ENCODE results near the gene NIFK.
A peak's percentile ranks its signal among the peaks of the same experiment; 100 is the strongest.
"Not testable (repeated sequence)": the region's sequence is repeated elsewhere in the genome, so short reads cannot be mapped to it uniquely, and the experiment has no call there.

NIFK gene

DNA sequence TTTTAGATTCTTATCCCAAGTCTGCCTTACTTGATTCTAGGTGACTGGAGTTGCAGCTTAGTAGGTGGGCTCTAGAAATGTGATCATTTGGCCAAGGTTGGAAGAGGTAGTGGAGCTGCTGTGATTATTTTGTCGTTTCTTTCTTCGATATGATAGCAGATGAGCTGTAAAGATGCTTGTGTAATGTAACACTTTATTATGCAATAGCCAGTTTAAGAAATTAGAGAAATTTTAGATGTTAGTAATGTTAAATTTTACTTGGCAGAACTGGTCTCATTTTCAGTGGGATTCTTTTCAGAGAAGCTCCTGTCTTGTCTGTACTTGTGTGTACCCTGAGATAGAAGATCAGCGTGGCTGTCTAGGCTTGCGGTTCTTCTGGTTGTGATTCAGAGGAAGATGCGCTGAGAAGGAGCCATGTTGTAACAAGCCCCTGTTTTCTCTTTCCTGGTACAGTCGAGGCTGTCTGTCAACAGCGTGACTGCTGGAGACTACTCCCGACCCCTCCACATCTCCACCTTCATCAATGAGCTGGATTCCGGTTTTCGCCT is 28.1 kb upstream of the NIFK start:
- H3K4me1 ChIP-seq (ENCODE audit: control insufficient read depth, insufficient read depth, low read length) = no peaks in the 10 kb centered on the region
- H3K27me3 ChIP-seq (ENCODE audit: control insufficient read depth, insufficient read depth, low read length) = no peaks in the 10 kb centered on the region
- no peak overlapping the region for H3K4me3 ChIP-seq (ENCODE audit: low read depth, low read length)
- no peaks in the 10 kb centered on the region for H3K9me3 ChIP-seq (ENCODE audit: control insufficient read depth, insufficient read depth, low read length)
- H3K9ac ChIP-seq (ENCODE audit: low read depth, low read length) = no peak overlapping the region
- peaks cover 35% of the 10 kb centered on the region for H3K36me3 ChIP-seq (ENCODE audit: control insufficient read depth, insufficient read depth, low read length)

DNA sequence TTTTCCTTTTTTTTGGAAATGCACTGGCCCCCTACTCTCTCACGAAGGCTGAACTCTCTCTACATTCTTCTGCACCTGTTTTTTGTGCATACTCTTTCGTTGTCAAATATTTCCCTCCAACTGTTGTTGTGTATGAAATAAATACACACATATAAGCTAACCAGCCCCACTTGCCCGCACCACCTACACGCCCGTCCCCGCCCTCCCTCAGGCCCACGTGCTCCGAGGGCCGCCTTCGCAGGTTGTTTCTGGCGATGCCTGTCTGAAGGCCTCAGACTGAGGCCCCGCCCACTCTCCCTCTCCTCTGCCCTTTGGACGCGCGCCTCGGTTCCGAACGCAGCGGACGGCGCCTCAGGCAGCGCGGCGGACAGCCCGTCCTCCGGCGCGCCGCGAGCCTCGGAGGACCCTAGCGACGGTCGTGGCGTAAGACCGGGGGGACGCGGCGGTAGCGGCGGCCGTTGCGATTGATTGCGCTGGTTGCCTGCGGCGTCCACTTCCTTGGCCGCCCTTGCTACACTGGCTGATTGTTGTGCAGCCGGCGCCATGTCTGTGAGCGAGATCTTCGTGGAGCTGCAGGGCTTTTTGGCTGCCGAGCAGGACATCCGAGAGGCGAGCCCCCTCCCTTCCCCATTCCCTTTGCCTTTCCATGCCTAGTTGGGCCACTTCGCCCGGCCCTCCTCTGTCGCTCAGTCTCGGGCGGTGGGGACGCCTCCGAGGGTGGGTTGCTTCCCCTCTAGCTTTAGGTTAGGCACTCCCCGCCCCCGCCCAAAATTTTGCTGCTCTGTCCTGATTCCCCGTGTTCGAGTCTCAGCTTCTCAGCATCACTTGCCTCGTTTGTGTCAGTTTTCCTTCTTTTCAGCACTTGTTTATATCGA is 18.8 kb upstream of the NIFK start, which contains the start of gene TSN:
TSS of gene TSN (plus strand) at position 415 of the 875 bp plus-strand sequence. CDS start at position 544, 129 bp downstream.
- H3K36me3 ChIP-seq (ENCODE audit: control insufficient read depth, insufficient read depth, low read length) = peaks cover 6% of the 10 kb centered on the region
- H3K4me1 ChIP-seq (ENCODE audit: control insufficient read depth, insufficient read depth, low read length) = peaks cover 3% of the 10 kb centered on the region
- H3K27me3 ChIP-seq (ENCODE audit: control insufficient read depth, insufficient read depth, low read length) = no peaks in the 10 kb centered on the region
- H3K4me3 ChIP-seq (ENCODE audit: low read depth, low read length) = peak within 1 kb of the TSS; percentile 98
- H3K9me3 ChIP-seq (ENCODE audit: control insufficient read depth, insufficient read depth, low read length) = no peaks in the 10 kb centered on the region
- peak within 1 kb of the TSS; percentile 93 for H3K9ac ChIP-seq (ENCODE audit: low read depth, low read length)

DNA sequence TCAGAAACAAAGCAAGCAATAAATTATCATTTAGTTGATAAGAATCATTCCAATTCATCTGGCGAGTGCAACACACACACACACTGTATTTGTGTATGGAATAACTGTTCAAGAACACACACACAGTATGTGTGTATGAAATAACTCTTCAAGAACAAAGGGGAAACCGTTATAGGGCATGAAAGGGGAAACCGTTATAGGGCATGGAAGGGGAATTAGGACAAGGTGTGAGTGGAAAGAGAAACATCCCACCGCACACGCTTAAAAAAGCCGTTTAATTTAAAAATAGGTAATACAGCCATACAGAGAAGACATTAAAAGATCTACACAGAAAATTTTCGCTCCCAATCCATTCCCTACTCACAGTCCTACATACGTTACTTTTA is 18.2 kb upstream of the NIFK start:
- Histone ChIP-seq H3K4me3 (ENCODE audit: low read depth, low read length) (peak overlapping the region; percentile 98), H3K9ac (ENCODE audit: low read depth, low read length) (peak overlapping the region; percentile 76), H3K9me3 (ENCODE audit: control insufficient read depth, insufficient read depth, low read length) (no peaks in the 10 kb centered on the region), H3K27me3 (ENCODE audit: control insufficient read depth, insufficient read depth, low read length) (no peaks in the 10 kb centered on the region), H3K36me3 (ENCODE audit: control insufficient read depth, insufficient read depth, low read length) (peaks cover 3% of the 10 kb centered on the region), H3K4me1 (ENCODE audit: control insufficient read depth, insufficient read depth, low read length) (peaks cover 3% of the 10 kb centered on the region)

DNA sequence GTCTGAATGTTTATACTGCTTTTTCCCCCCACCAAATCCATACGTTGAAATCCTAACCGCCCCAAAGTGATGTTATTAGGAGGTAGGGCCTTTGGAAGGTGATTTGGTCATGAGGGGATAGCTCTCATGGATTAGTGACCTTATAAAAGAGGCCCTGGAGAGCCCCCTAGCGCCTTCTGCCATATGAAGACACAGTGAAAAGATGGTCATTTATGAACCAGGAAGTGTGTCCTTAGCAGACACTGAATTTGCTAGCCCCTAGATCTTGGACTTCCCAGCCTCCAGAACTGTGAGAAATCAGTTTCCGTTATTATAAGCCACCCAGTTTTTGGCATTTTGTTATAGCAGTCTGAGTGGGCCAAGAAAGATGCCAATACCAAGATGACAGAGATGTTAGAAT is 11.5 kb upstream of the NIFK start:
- no peaks in the 10 kb centered on the region for H3K9me3 ChIP-seq (ENCODE audit: control insufficient read depth, insufficient read depth, low read length)
- no peak overlapping the region for H3K9ac ChIP-seq (ENCODE audit: low read depth, low read length)
- H3K27me3 ChIP-seq (ENCODE audit: control insufficient read depth, insufficient read depth, low read length) = no peaks in the 10 kb centered on the region
- H3K4me3 ChIP-seq (ENCODE audit: low read depth, low read length) = no peak overlapping the region
- no peaks in the 10 kb centered on the region for H3K4me1 ChIP-seq (ENCODE audit: control insufficient read depth, insufficient read depth, low read length)
- H3K36me3 ChIP-seq (ENCODE audit: control insufficient read depth, insufficient read depth, low read length) = no peaks in the 10 kb centered on the region

DNA sequence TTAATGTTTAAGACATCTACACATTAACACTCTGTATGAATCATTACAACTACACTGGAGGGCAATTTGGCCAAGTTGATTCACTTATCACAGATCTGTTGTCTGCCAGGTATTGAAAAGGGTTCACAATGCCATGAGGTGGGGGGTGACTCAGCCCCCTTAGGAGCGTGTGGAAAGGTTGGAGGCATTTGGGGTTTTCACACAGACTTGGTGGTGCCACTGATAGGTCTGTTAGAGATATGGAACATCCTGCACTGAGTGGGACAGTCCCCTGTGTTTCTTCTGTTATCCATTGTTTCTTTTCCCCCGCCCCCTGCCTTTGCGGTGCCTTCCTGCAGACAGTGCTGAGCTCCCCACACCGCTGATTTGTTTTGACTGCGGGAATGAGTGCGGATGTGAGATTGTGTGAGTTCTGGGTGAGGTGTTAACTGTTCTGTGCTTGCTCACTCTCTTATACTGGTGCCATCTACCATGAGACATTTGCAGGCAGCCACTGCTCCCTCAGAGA is 9.4 kb upstream of the NIFK start:
- no peaks in the 10 kb centered on the region for H3K27me3 ChIP-seq (ENCODE audit: control insufficient read depth, insufficient read depth, low read length)
- H3K9ac ChIP-seq (ENCODE audit: low read depth, low read length) = no peak overlapping the region
- H3K36me3 ChIP-seq (ENCODE audit: control insufficient read depth, insufficient read depth, low read length) = no peaks in the 10 kb centered on the region
- no peaks in the 10 kb centered on the region for H3K9me3 ChIP-seq (ENCODE audit: control insufficient read depth, insufficient read depth, low read length)
- H3K4me3 ChIP-seq (ENCODE audit: low read depth, low read length) = no peak overlapping the region
- H3K4me1 ChIP-seq (ENCODE audit: control insufficient read depth, insufficient read depth, low read length) = no peaks in the 10 kb centered on the region

DNA sequence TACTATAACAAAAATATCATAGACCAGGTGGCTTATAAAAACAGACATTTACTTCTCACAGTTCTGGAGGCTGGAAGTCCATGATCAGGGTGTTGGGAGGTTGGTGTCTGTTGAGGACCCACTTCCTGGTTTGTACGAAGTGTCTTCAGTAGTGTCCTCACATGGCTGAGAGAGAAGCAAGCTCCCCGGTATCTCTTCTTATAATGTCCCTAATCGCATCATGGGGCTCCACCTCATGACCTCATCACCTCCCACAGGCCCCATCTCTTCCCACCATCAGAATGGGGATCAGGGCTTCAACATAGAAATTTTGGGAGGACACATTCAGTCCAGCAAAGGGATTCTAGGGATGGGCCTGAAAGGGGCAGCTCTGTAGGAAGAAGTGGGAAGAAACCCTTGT is 4.8 kb upstream of the NIFK start:
- Histone ChIP-seq H3K9ac (ENCODE audit: low read depth, low read length) (no peak overlapping the region), H3K27me3 (ENCODE audit: control insufficient read depth, insufficient read depth, low read length) (no peaks in the 10 kb centered on the region)

DNA sequence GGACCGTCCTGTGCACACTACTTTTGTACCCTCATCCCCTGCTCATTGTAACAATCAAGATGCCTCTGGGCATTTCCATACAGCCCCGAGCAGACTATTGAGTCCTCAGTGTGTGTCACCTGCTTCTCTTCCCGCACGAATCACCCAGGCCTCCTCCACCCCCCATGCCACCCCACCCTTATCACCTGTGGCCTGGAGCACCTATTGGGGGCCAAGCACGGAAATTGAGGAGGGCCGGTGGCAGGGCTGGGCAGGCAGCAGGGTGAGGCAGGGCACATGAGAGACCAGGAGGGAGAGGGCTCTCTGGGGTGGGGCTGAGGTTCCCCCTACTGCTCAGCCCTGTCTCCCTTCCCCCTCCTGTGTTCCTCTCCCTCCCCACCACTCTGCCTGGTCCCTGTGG is 4.3 kb upstream of the NIFK start:
- H3K9me3 ChIP-seq (ENCODE audit: control insufficient read depth, insufficient read depth, low read length) = no peaks in the 10 kb centered on the region
- H3K4me3 ChIP-seq (ENCODE audit: low read depth, low read length) = no peak overlapping the region
- no peak overlapping the region for H3K9ac ChIP-seq (ENCODE audit: low read depth, low read length)
- H3K27me3 ChIP-seq (ENCODE audit: control insufficient read depth, insufficient read depth, low read length) = no peaks in the 10 kb centered on the region
- no peaks in the 10 kb centered on the region for H3K36me3 ChIP-seq (ENCODE audit: control insufficient read depth, insufficient read depth, low read length)
- H3K4me1 ChIP-seq (ENCODE audit: control insufficient read depth, insufficient read depth, low read length) = peaks cover 3% of the 10 kb centered on the region

More for the DNA sequence above, 4.8 kb upstream of the NIFK start:
- no peaks in the 10 kb centered on the region for H3K36me3 ChIP-seq (ENCODE audit: control insufficient read depth, insufficient read depth, low read length)
- H3K9me3 ChIP-seq (ENCODE audit: control insufficient read depth, insufficient read depth, low read length) = no peaks in the 10 kb centered on the region
- H3K4me3 ChIP-seq (ENCODE audit: low read depth, low read length) = no peak overlapping the region
- H3K4me1 ChIP-seq (ENCODE audit: control insufficient read depth, insufficient read depth, low read length) = peaks cover 3% of the 10 kb centered on the region

DNA sequence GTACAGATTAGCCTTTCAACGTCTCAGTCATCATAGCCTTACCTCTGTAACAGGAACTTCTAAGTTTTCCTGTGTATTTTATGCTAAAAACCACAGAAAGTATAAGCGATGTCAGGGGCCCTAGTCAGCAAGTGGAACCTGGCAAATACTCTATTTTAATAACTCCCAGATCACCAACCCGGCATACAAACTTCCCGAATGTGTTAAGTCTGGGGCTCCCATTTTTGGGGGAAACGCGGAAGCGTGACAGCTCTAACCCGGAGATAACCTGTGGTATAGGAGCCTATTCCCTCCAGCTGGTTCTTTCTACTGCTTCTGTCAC is 574 bp downstream of the NIFK start:
- Histone ChIP-seq H3K4me1 (ENCODE audit: control insufficient read depth, insufficient read depth, low read length) (peaks cover 3% of the 10 kb centered on the region), H3K36me3 (ENCODE audit: control insufficient read depth, insufficient read depth, low read length) (peaks cover 16% of the 10 kb centered on the region), H3K4me3 (ENCODE audit: low read depth, low read length) (peak overlapping the region; percentile 96), H3K9me3 (ENCODE audit: control insufficient read depth, insufficient read depth, low read length) (no peaks in the 10 kb centered on the region), H3K27me3 (ENCODE audit: control insufficient read depth, insufficient read depth, low read length) (no peaks in the 10 kb centered on the region), H3K9ac (ENCODE audit: low read depth, low read length) (peak overlapping the region; percentile 91)

DNA sequence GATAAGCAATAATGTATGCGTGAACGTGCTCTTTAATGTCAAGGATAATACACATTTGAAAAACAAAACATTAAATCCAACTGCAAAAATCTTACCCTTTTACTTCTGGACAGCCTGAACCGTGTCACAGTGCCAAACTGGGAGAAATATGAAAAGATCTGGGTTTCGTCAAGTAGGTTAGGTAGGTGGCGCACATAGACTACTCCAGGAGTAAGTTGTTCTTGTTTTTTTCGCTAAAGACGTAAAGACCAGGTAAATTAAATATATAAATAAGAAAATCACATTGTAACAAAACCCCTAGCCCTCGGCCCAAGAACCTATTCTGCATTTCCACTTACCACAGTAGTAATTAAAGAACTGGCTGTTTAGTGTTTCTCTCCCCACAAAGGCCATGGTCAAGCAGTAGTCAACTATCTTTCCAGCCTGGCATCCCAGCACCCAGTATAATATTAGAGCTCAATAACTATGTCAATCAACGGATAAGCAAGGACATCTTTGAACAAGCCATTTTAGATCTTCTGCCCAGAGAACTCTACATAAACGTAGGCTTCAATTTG is 1.1 kb downstream of the NIFK start:
- Histone ChIP-seq H3K36me3 (ENCODE audit: control insufficient read depth, insufficient read depth, low read length) (peaks cover 21% of the 10 kb centered on the region), H3K4me3 (ENCODE audit: low read depth, low read length) (peak overlapping the region; percentile 96), H3K27me3 (ENCODE audit: control insufficient read depth, insufficient read depth, low read length) (no peaks in the 10 kb centered on the region)

DNA sequence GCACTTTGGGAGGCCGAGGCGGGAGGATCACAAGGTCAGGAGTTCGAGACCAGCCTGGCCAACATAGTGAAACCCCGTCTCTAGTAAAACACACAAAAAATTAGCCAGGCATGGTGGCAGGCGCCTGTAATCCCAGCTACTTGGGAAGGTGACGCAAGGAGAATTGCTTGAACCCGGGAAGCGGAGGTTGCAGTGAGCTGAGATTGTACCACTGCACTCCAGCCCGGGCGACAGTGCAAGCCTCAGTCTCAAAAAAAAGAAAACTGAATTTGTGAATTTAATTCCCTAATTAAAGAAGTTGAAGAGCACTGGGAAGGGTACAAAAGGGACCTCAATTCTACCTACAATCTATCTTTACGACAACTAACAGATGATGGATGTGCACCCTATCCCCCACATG is 2.1 kb downstream of the NIFK start:
- not testable (repeated sequence) for H3K9me3 ChIP-seq (ENCODE audit: control insufficient read depth, insufficient read depth, low read length); H3K27me3 ChIP-seq (ENCODE audit: control insufficient read depth, insufficient read depth, low read length); H3K4me3 ChIP-seq (ENCODE audit: low read depth, low read length); H3K9ac ChIP-seq (ENCODE audit: low read depth, low read length); H3K4me1 ChIP-seq (ENCODE audit: control insufficient read depth, insufficient read depth, low read length)
- peaks cover 30% of the 10 kb centered on the region for H3K36me3 ChIP-seq (ENCODE audit: control insufficient read depth, insufficient read depth, low read length)

More for the DNA sequence above, 1.1 kb downstream of the NIFK start:
- Histone ChIP-seq H3K9me3 (ENCODE audit: control insufficient read depth, insufficient read depth, low read length) (no peaks in the 10 kb centered on the region), H3K4me1 (ENCODE audit: control insufficient read depth, insufficient read depth, low read length) (peaks cover 3% of the 10 kb centered on the region), H3K9ac (ENCODE audit: low read depth, low read length) (no peak overlapping the region)

DNA sequence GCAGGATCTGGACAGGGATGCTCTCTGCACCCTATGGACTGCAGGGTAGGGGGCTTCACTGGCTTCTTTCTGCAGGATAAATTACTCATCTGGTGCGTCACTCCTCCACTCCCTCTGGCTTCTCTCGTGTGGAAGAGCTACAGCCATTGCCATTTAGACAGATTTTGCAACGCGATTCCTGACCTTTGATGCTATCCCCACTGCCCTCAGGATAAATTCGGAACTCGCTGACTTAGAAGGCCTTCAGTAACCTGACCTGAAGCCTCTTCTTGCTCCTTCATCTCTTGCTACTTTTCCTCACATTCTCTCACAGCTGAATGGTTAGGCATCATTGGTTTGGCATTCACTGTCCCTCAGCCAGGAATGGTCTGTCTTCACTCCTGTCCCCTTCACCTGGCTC is 5.3 kb downstream of the NIFK start:
- peaks cover 43% of the 10 kb centered on the region for H3K36me3 ChIP-seq (ENCODE audit: control insufficient read depth, insufficient read depth, low read length)
- no peaks in the 10 kb centered on the region for H3K4me1 ChIP-seq (ENCODE audit: control insufficient read depth, insufficient read depth, low read length)
- H3K9me3 ChIP-seq (ENCODE audit: control insufficient read depth, insufficient read depth, low read length) = no peaks in the 10 kb centered on the region
- no peak overlapping the region for H3K4me3 ChIP-seq (ENCODE audit: low read depth, low read length)
- no peak overlapping the region for H3K9ac ChIP-seq (ENCODE audit: low read depth, low read length)
- H3K27me3 ChIP-seq (ENCODE audit: control insufficient read depth, insufficient read depth, low read length) = no peaks in the 10 kb centered on the region

DNA sequence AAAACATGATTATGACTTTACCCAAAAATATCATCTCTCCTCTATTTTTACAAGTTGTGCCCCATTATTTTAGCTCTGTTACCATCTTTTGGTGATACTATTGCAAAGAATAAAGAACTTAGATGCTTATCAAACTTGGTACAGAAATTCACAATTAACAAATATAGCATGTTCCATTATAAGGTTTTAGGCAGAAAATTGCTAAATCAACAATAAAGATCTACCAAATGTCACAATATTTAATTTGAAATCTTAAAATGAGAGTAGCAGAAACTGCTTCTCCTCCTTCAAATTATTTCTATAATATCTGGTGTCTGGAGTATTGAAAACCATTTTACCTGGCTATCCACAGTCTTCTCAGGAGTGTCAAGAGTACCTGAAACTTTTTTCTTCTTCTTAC is 8.7 kb downstream of the NIFK start:
- Histone ChIP-seq H3K9me3 (ENCODE audit: control insufficient read depth, insufficient read depth, low read length) (no peaks in the 10 kb centered on the region), H3K27me3 (ENCODE audit: control insufficient read depth, insufficient read depth, low read length) (no peaks in the 10 kb centered on the region), H3K36me3 (ENCODE audit: control insufficient read depth, insufficient read depth, low read length) (peaks cover 35% of the 10 kb centered on the region), H3K4me3 (ENCODE audit: low read depth, low read length) (no peak overlapping the region), H3K9ac (ENCODE audit: low read depth, low read length) (no peak overlapping the region), H3K4me1 (ENCODE audit: control insufficient read depth, insufficient read depth, low read length) (no peaks in the 10 kb centered on the region)
